Coronary artery (tissue), 2 donors: Measurements from ENCODE around the gene PLEKHG3.

Experiments
- DNase-seq: peaks from one replicate; pipeline ENCODE4 v3.0.0-alpha.2; 2017; ENCODE audit warnings: low spot score
- H3K27ac ChIP-seq, 2 donors: fragments of 200-600 bp; sonication (generic); one replicate each; pipeline ENCODE4 v1.5.1; 2016 to 2019
- H3K4me3 ChIP-seq: fragments of 200-600 bp; sonication (generic); 2 replicates; pipeline ENCODE4 v1.5.1; 2016; ENCODE audit warnings: mild to moderate bottlenecking, moderate library complexity
- CTCF ChIP-seq: fragments of 200-600 bp; sonication (generic); IDR thresholded peaks from one replicate; pipeline ENCODE4 v1.5.1; 2019; ENCODE audit warnings: antibody characterized with exemption

Gene PLEKHG3

GRCh38 chr14:64680714-64681065, 23.5 kb upstream of the PLEKHG3 start:
- Histone ChIP-seq H3K4me3 (no peak overlapping the region), H3K27ac (peak overlapping the region; percentile 77 to 95)
- TF ChIP-seq CTCF = no peak
- no peak for DNase-seq

DNA sequence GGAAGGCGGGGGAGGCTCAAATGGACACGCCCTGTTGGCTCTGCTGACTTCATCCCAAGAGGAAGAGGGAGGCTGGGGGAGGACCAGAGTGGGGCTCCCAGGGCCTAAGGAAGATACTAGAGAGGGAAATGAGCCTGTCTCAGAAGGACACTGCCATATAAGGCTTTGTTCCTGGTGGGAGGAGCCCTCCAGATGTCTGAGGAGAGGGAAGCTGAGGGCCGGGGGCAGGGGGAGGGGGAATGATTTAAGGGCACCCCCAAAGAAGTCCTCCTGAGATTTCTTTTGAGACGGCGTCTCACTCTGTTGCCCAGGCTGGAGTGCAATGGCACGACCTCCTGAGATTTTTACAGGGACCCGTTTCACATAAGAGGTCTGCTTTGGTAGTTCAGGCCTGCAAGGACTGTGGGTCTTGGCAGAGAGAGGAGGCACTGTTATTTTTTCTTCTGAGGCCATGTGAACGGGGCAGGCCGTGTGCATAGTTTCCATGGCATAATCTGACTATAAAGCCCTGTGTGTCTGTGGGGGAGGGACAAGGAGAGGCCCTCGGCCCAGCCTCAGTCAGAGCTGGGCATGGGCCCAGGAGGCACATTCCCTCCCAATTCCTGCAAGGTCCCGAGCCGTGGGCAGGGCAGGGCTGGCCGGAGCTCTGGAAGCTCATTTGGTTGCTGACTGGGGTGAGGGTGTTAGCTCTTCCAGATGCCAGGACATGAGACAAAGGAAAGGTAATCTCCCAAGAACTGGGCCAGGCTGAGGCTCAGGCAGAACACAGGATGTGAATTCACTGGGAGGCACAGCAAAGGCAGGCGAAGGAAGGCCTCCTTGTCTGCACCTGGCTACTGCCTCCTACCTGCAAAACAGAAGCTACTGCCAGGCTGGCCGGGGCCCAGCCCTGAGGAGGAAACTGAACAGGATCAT, 22.2 kb upstream of the PLEKHG3 start:
- Histone ChIP-seq H3K4me3 (no peak overlapping the region), H3K27ac (peak overlapping the region; percentile 77 to 95)
- TF ChIP-seq CTCF = no peak
- DNase-seq = peak; percentile 96

DNA sequence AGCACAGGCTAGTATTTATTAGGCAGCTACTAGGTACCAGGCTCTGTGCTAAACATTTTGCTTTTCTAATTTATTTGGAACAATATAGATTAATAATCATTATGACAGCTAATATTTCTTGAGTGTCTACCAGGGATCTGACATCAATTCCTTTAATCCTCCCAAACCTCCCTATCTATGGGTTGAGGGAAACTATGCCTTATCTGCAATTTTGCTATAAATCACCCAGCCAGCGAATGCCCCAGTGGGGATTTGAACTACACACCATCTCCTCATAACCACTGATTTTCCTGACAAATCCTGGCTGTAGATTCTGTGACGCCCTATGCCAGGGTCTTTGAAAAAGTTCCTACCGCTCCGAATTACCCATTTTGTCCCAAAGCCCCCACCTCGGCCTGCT, 21.4 kb upstream of the PLEKHG3 start:
- TF ChIP-seq CTCF = no peak
- H3K4me3 ChIP-seq = no peak overlapping the region

GRCh38 chr14:64683264-64683663, 21.0 kb upstream of the PLEKHG3 start:
- H3K27ac ChIP-seq = peak overlapping the region; percentile 77 to 95
- DNase-seq = peak; percentile 87

More for the DNA sequence above, 21.4 kb upstream of the PLEKHG3 start:
- DNase-seq = no peak
- peak overlapping the region; percentile 77 to 95 for H3K27ac ChIP-seq

DNA sequence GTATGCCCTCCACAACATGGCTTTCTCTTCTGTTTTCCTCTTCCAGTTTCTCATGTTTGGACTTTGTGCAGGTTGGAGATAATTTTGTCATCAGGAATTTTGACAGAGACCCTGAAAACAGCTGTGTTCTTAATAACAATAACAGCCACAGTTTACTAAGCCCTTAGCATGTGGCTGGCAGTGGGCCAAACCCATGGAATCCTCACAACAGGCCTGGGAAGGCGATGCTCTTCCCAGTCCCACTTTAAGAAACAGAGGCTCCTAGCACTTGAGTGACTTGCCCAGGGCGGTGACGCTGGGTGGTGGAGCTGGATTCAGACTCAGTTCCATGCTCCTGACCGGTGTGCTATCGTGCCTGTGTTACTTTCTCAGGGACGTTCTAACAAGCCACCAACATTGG, 20.1 kb upstream of the PLEKHG3 start:
- no peak for DNase-seq
- no peak for TF ChIP-seq CTCF
- Histone ChIP-seq H3K4me3 (no peak overlapping the region), H3K27ac (peak overlapping the region; percentile 77 to 95)

More at GRCh38 chr14:64683264-64683663, 21.0 kb upstream of the PLEKHG3 start:
- no peak for TF ChIP-seq CTCF
- H3K4me3 ChIP-seq = no peak overlapping the region

DNA sequence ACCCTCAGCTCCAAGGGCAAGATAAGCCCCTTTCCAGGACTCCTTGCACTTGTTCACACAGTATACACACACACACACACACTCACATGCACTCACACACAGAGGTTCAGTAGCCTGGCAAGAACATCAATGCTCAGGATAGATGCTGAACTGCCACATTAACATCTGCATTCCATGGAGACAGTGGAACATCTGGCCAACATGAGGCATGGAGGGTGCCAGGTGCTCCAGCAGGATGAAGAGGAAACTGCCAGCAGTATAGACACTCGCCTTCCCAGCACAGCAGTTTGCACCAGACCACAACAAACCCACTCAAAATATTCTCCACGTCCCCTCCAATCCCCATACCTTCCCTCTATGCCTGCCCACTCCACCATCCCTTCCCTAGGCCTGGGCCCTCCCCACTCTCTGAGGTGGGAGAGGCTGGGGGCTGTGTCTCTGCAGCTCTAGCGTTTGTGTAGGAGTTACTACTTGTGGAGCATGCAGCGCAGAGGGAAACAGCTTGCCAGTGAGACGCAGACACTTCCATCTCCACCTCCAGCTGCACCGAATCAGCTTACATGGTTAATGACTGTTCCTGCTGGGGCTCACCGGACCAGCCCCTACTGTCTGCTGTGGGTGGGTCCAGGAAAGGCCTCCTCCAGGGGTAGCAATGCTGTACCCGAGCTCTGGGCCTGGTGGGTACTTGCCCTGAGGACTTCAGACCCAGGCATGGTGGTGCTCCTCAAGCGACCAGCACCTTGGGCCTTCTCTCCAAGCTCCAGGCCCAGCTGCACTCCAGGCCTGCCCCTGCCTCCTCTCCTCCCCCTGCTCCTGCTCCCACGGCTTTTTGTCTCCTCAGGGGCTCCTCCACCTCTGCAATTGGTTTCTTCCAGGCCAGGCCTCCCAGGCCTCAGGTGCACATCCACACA, 18.6 kb upstream of the PLEKHG3 start:
- H3K4me3 ChIP-seq = no peak overlapping the region
- no peak for TF ChIP-seq CTCF
- H3K27ac ChIP-seq = no peak overlapping the region
- no peak for DNase-seq
